Loucy (cell line): Measurements from ENCODE around the gene USP21.

Source experiments
- CTCF ChIP-seq: fragments of 200-600 bp; sonication (generic); conservative IDR thresholded peaks from 2 replicates; pipeline ENCODE4 v1.5.1; 2014; ENCODE audit warnings: mild to moderate bottlenecking, antibody characterized with exemption, low read length
- EZH2phosphoT487 ChIP-seq: fragments of 200-600 bp; IDR thresholded peaks from 2 replicates; pipeline ENCODE4 v1.6.1; 2018; ENCODE audit warnings: antibody characterized with exemption, mild to moderate bottlenecking, moderate library complexity, borderline replicate concordance

DNA sequence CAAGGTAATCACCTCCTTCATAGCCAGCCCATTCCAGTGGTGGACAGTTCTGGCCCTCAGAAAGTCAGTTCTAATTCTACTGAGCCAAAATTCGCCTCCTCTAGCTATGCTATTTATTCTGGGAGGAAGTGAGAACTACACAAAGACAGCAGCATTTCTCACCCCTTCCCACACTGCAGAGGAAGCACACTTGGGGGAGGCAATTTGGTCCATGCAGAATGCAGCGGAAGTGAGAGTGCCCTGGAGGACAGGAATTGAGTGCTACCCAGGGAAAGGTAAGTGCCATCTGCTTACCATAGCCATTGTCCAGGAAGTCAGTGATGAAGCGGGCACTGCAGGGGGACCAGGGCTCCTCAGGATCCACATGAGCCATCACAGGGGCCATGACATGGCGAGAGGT, 35.9 kb downstream of the USP21 start:
- TF ChIP-seq CTCF (no peak), EZH2phosphoT487 (no peak)
